ENCODE results near the gene LOXL3. TPM values are rescaled to one million over a fixed set of nuclear protein-coding genes. Genes with fewer than 3 reads are reported as not detected.
A peak's percentile ranks its signal among the peaks of the same experiment; 100 is the strongest.

The LOXL3 gene
- polyA plus RNA-seq, 1 of the 3 experiments (the other 2 are of a cell fraction), result 47.9 TPM

DNA sequence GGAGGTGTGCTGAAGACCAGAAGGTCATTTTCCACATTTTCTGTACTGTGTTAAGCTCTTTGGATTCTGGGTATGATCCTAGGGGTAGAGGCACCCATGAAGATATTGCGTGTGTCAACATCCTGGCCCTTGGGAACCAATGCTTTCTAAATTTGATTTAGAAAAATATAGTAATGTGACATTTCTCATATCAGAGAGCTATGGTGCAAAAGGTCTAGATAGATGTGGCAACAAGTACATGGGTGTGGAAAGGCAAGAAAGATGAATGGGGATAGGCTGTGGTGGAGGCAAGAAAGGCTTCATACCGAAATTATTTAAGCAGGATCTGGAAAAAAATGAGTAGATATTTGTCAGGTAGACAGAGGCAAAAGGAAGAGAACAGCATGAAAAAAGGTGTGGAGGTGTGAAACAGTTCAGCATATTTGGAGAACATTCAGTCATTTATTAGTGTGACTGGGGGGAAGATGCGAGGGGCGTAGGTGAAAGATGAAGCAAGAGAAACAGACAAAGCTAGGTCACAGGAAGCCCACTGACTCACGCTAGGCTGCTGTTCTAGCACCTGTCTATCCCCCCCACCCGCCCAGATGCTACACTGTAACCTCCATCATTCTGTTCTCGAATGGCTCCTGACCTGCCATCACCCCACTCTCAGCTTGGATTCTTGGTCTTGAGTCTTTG lies 12.5 kb upstream of the LOXL3 start:
- no peak overlapping the region for H3K9ac ChIP-seq
- H3K27me3 ChIP-seq (ENCODE audit: insufficient read depth), result no peaks in the 10 kb centered on the region
- no peak overlapping the region for H2AFZ ChIP-seq (ENCODE audit: low read depth)
- H3K79me2 ChIP-seq (ENCODE audit: insufficient read depth), result no peaks in the 10 kb centered on the region
- H3K9me2 ChIP-seq, result no peaks in the 10 kb centered on the region
- peaks cover 39% of the 10 kb centered on the region for H3F3A ChIP-seq (replicated peaks; ENCODE audit: insufficient read depth)
- CTCF ChIA-PET, result interaction anchor here (1.0 to 3.6 kb wide), 6 partner anchors 9 to 388 kb away, joined by 3 to 24 read pairs (median 5); partner anchors contain the start of gene MOB1A
- peak overlapping the region; percentile 72 to 93; a peak in 3 of 4 replicates for H3K27ac ChIP-seq (ENCODE audit: low read depth in 2 of 2, low read length in 1 of 2)
- WGBS (ENCODE audit: low lambda C conversion rate), result 68% methylated on average over 7 of the region's 7 CpGs
- peaks cover 3 to 27% of the 10 kb centered on the region in 2 experiments; a peak in 2 of 4 replicates for H3K4me1 ChIP-seq (ENCODE audit: control insufficient read depth in 1 of 2, insufficient read depth in 2 of 2, low read depth in 1 of 2, low read length in 1 of 2)
- no peaks in the 10 kb centered on the region for H3K9me3 ChIP-seq
- H3K4me3 ChIP-seq (ENCODE audit: low read depth in 2 of 2, low read length in 1 of 2), result no peak overlapping the region
- H3K4me2 ChIP-seq, result peak overlapping the region; percentile 11; the same call in 1 of the 2 replicates
- TF ChIP-seq RCOR1 (IDR thresholded peaks at IDR 0.05; ENCODE audit: low read length) (no peak), ELF1 (IDR thresholded peaks at IDR 0.05) (no peak), MXI1 (IDR thresholded peaks at IDR 0.05; ENCODE audit: low read depth, low read length) (no peak), JUND (IDR thresholded peaks at IDR 0.05) (no peak), EP300 (IDR thresholded peaks at IDR 0.05; ENCODE audit: borderline replicate concordance in 1 of 2, low read depth in 1 of 2, low read length in 1 of 2) (no peak), TAF1 (IDR thresholded peaks at IDR 0.05; ENCODE audit: borderline replicate concordance, low read depth, low read length) (no peak), CHD2 (IDR thresholded peaks at IDR 0.05; ENCODE audit: low read length, partially characterized antibody) (no peak), MEF2A (IDR thresholded peaks at IDR 0.05; ENCODE audit: borderline replicate concordance, low read depth) (no peak), GATA2 (CRISPR knock-in tag; IDR thresholded peaks at IDR 0.05) (no peak), RAD21 (IDR thresholded peaks at IDR 0.05; ENCODE audit: low read length) (no peak), FOXJ3 (CRISPR knock-in tag; IDR thresholded peaks at IDR 0.05) (no peak)
- TF ChIP-seq, protein P1, sequence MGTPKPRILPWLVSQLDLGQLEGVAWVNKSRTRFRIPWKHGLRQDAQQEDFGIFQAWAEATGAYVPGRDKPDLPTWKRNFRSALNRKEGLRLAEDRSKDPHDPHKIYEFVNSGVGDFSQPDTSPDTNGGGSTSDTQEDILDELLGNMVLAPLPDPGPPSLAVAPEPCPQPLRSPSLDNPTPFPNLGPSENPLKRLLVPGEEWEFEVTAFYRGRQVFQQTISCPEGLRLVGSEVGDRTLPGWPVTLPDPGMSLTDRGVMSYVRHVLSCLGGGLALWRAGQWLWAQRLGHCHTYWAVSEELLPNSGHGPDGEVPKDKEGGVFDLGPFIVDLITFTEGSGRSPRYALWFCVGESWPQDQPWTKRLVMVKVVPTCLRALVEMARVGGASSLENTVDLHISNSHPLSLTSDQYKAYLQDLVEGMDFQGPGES (IDR thresholded peaks at IDR 0.05; ENCODE audit: low read depth, low read length), result no peak
- TF ChIP-seq, protein P2, sequence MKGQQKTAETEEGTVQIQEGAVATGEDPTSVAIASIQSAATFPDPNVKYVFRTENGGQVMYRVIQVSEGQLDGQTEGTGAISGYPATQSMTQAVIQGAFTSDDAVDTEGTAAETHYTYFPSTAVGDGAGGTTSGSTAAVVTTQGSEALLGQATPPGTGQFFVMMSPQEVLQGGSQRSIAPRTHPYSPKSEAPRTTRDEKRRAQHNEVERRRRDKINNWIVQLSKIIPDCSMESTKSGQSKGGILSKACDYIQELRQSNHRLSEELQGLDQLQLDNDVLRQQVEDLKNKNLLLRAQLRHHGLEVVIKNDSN (IDR thresholded peaks at IDR 0.05; ENCODE audit: borderline replicate concordance, low read depth), result no peak
- TF ChIP-seq, protein P3, sequence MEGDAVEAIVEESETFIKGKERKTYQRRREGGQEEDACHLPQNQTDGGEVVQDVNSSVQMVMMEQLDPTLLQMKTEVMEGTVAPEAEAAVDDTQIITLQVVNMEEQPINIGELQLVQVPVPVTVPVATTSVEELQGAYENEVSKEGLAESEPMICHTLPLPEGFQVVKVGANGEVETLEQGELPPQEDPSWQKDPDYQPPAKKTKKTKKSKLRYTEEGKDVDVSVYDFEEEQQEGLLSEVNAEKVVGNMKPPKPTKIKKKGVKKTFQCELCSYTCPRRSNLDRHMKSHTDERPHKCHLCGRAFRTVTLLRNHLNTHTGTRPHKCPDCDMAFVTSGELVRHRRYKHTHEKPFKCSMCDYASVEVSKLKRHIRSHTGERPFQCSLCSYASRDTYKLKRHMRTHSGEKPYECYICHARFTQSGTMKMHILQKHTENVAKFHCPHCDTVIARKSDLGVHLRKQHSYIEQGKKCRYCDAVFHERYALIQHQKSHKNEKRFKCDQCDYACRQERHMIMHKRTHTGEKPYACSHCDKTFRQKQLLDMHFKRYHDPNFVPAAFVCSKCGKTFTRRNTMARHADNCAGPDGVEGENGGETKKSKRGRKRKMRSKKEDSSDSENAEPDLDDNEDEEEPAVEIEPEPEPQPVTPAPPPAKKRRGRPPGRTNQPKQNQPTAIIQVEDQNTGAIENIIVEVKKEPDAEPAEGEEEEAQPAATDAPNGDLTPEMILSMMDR (IDR thresholded peaks at IDR 0.05), result no peak
- DNase-seq, result no peak
- no peaks in the 10 kb centered on the region for H3K36me3 ChIP-seq (replicated peaks in 1 of 2; ENCODE audit: control insufficient read depth in 1 of 2, insufficient read depth in 2 of 2, low read length in 1 of 2)
- no peaks in the 10 kb centered on the region for H4K20me1 ChIP-seq (ENCODE audit: insufficient read depth)
- POLR2A ChIA-PET, result no interaction called here
